BLaER1 (cell line): ENCODE results near the gene FBLN1.

Experiments
- H3K27ac ChIP-seq: shearing (Covaris generic); formaldehyde crosslinking; 2 replicates; pipeline ENCODE4 v1.8.1; 2022
- H3K27me3 ChIP-seq: shearing (Covaris generic); formaldehyde crosslinking; 2 replicates; pipeline ENCODE4 v1.8.1; 2022
- H3K36me3 ChIP-seq: shearing (Covaris generic); formaldehyde crosslinking; 2 replicates; pipeline ENCODE4 v1.8.1; 2022
- H3K4me1 ChIP-seq: shearing (Covaris generic); formaldehyde crosslinking; 2 replicates; pipeline ENCODE4 v1.8.1; 2022
- H3K4me2 ChIP-seq: shearing (Covaris generic); formaldehyde crosslinking; 2 replicates; pipeline ENCODE4 v1.8.1; 2022
- H3K4me3 ChIP-seq: shearing (Covaris generic); formaldehyde crosslinking; 2 replicates; pipeline ENCODE4 v1.8.1; 2022
- H3K9ac ChIP-seq: shearing (Covaris generic); formaldehyde crosslinking; 2 replicates; pipeline ENCODE4 v1.8.1; 2022
- H3K9me3 ChIP-seq: shearing (Covaris generic); formaldehyde crosslinking; 2 replicates; pipeline ENCODE4 v1.8.1; 2022
- H4K20me1 ChIP-seq: shearing (Covaris generic); formaldehyde crosslinking; 2 replicates; pipeline ENCODE4 v1.8.1; 2022
- Cebpa-rat ChIP-seq: shearing (Covaris generic); IDR thresholded peaks from 2 replicates; pipeline ENCODE4 v1.8.1; 2022

The FBLN1 gene

DNA sequence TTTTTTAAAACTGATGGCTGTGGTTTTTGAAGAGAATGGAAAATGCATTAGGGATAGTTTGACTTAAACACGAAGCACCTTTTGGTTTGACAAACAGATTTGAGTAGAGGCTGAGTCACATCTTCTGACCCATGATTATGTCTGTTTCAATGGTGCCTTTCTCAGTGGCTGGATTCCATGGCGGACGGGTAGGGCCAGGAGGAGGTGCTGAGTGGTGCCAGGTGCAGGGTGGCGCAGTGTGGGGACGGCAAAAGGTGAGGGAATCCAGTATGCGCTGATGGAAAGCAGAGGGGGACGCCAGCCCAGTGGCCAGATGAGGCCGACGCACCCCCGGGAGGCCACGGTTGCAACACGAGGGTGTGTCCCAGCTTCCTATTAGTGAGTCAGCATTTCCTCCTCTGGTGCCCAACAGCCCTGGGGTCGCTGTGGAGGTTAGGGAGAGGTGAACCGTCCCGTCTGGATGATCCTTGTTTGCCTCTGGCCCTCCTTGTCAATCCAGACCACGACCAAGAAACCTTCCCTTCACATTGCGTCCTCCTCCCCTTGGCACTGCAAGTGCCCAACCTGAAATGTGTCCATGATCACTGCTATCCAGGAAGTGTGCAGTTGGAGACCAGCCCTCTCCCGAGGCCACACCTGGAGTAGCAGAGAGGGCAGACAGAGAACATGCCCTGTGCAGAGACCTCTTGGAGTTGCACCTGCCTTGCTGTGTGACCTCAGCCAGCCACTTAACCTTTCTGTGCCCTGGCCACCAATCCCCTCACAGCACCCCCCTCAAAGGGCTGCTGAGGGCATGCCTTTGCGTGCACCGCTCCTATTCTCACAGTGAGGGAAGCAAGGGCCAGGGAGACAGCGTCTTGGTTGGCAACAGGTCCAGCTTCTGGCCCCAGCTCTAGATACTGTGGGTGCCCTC lies 136.4 kb downstream of the FBLN1 start:
- Histone ChIP-seq H3K4me2 (peak overlapping the region; percentile 72), H3K9me3 (no peaks in the 10 kb centered on the region), H3K27me3 (no peaks in the 10 kb centered on the region), H3K36me3 (no peaks in the 10 kb centered on the region), H3K4me3 (no peak overlapping the region), H4K20me1 (no peaks in the 10 kb centered on the region), H3K9ac (no peak overlapping the region), H3K27ac (peak overlapping the region; percentile 47; the same call in 1 of the 2 replicates), H3K4me1 (peaks cover 37% of the 10 kb centered on the region)
- no peak for TF ChIP-seq Cebpa-rat

GRCh38 chr22:45639747-45640102 lies 137.0 kb downstream of the FBLN1 start:
- no peaks in the 10 kb centered on the region for H3K27me3 ChIP-seq
- no peaks in the 10 kb centered on the region for H4K20me1 ChIP-seq
- 0 out of 2 replicates have a peak overlapping the region, but pooled peaks have one; percentile 12 for H3K9ac ChIP-seq
- H3K4me2 ChIP-seq = peak overlapping the region; percentile 72
- no peaks in the 10 kb centered on the region for H3K36me3 ChIP-seq
- peaks cover 43% of the 10 kb centered on the region for H3K4me1 ChIP-seq
- TF ChIP-seq Cebpa-rat = no peak
- no peaks in the 10 kb centered on the region for H3K9me3 ChIP-seq
- peak overlapping the region; percentile 47; the same call in 1 of the 2 replicates for H3K27ac ChIP-seq
- 0 out of 2 replicates have a peak overlapping the region, but pooled peaks have one; percentile 12 for H3K4me3 ChIP-seq

DNA sequence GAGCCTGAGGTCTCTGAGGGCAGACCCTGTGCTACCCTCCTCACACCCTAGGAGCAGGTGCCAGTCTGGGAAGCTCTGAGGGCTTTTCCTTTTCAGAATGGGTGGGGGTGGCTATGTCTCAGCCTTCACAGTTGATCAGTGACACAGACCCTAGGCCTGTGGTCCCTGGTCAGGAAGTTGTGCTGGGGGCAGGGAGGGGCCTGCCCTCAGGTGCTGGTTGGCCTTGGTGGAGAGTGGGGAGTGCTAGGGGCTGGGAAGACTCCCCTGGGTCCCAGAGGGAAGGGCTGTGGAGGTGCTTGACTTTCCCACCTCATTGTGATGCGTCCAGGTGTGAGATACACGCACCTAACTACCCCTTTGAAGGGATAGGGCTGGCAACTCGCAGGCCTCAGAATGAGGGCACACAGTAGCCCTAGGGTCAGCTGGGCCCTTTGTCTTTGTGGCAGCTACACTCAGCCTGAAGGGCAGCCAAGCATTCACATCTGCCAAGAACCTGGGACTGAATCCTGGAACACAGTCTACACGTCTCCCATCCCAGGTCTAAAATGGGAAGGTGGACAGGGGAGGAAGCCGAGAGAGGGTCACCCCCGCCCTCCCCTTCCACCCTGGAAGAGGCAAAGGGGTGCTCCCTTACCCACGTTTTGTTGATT lies 137.7 kb downstream of the FBLN1 start:
- Histone ChIP-seq H3K4me2 (peak overlapping the region; percentile 72), H3K9me3 (no peaks in the 10 kb centered on the region), H3K9ac (0 out of 2 replicates have a peak overlapping the region, but pooled peaks have one; percentile 12), H3K36me3 (no peaks in the 10 kb centered on the region), H3K27me3 (no peaks in the 10 kb centered on the region), H3K4me3 (0 out of 2 replicates have a peak overlapping the region, but pooled peaks have one; percentile 12), H3K27ac (peak overlapping the region; percentile 47; the same call in 1 of the 2 replicates), H4K20me1 (no peaks in the 10 kb centered on the region), H3K4me1 (peaks cover 50% of the 10 kb centered on the region)
- no peak for TF ChIP-seq Cebpa-rat

DNA sequence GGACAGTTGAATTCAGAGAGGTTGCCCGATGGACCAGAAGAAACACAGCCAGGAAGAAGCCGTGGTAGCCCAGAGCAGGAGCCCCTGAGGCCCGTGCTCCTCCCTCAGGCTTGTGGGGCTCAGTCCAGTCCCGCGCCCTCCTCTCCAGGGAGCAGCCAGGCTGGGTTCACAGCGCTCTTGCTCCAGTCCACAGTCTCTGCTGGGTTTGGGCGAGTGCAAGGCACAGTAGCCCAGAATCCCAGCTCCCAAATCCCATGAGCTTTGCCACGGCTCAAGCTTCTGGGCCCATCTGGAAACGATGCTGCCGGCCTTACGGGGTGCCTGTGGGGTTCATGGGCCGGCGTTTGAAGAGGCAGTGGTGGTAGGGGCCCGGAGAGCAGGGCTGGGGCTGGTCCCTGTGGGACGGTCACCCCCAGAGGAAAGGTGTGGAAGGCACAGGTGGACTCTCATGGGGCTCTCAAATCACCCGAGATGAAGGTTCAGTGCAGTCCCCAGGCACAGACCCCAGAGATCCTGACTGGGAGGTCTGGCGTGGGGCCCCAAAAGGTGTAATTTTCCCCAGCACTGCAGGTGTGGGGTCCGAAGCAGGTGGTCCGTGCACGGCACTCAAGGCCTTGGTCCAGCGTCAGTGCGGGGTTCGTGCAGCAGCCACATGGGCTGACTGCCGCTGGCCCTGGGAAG lies 138.4 kb downstream of the FBLN1 start:
- Histone ChIP-seq H3K27me3 (no peaks in the 10 kb centered on the region), H3K4me3 (no peak overlapping the region), H3K4me1 (peaks cover 56% of the 10 kb centered on the region), H3K9me3 (no peaks in the 10 kb centered on the region), H3K9ac (no peak overlapping the region), H3K4me2 (peak overlapping the region; percentile 72), H4K20me1 (no peaks in the 10 kb centered on the region), H3K27ac (no peak overlapping the region), H3K36me3 (no peaks in the 10 kb centered on the region)
- no peak for TF ChIP-seq Cebpa-rat

- H3K9me3 ChIP-seq = no peaks in the 10 kb centered on the region
- H3K4me1 ChIP-seq = peaks cover 73% of the 10 kb centered on the region
- H3K36me3 ChIP-seq = no peaks in the 10 kb centered on the region
- no peak overlapping the region for H3K27ac ChIP-seq
- H3K27me3 ChIP-seq = no peaks in the 10 kb centered on the region
- TF ChIP-seq Cebpa-rat = no peak
- H3K4me3 ChIP-seq = no peak overlapping the region
- no peaks in the 10 kb centered on the region for H4K20me1 ChIP-seq
- no peak overlapping the region for H3K4me2 ChIP-seq
- H3K9ac ChIP-seq = no peak overlapping the region
Observed at GRCh38 chr22:45642986-45643385, 140.3 kb downstream of the FBLN1 start.

DNA sequence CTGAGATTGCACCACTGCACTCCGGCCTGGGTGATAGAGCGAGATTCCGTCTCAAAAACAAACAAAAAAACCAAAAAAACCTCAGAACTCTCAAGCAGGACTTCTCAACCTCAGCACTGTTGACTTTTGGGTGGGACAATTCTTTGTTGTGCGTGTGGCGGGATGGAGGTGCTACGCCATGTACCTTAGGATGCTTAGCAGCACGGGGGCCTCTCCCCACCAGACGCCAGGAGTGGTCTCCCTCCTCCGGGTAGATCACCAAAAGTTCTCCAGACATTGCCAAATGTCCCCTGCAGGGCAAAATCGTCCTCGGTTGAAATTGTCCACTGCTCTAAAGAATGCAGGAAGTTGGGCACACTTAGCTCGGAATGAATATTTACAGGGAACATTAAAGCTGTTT lies 142.0 kb downstream of the FBLN1 start:
- Histone ChIP-seq H3K36me3 (no peaks in the 10 kb centered on the region), H3K27me3 (no peaks in the 10 kb centered on the region), H3K9ac (no peak overlapping the region), H3K4me2 (peak overlapping the region; percentile 91), H3K4me3 (no peak overlapping the region), H3K9me3 (no peaks in the 10 kb centered on the region), H3K4me1 (peaks cover 70% of the 10 kb centered on the region), H4K20me1 (no peaks in the 10 kb centered on the region), H3K27ac (no peak overlapping the region)
- no peak for TF ChIP-seq Cebpa-rat

DNA sequence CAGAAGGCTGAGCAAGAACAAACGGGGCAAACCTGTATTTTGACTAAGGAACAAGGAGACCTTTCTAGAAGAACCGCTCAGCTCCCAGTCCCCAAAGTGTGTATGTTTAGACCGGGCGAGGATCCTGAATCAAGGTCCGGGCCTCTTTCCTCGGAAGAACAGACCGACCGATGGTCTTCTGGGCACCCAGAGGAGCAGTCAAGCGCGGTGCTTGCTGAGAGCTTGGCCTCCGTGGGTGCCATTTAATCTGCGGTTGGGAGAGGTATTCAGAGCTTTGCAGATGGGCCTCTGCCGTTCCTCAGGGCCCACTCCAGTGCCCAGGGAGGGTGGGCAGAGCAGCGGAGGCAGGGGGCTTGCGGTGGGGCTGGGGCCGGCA lies 142.5 kb downstream of the FBLN1 start:
- peak overlapping the region; percentile 57 for H3K4me3 ChIP-seq
- H3K4me1 ChIP-seq = peaks cover 66% of the 10 kb centered on the region
- H4K20me1 ChIP-seq = no peaks in the 10 kb centered on the region
- TF ChIP-seq Cebpa-rat = no peak
- H3K27ac ChIP-seq = no peak overlapping the region
- H3K9me3 ChIP-seq = no peaks in the 10 kb centered on the region
- peak overlapping the region; percentile 91 for H3K4me2 ChIP-seq
- peak overlapping the region; percentile 54; the same call in 1 of the 2 replicates for H3K9ac ChIP-seq
- no peaks in the 10 kb centered on the region for H3K27me3 ChIP-seq
- H3K36me3 ChIP-seq = no peaks in the 10 kb centered on the region

- H3K4me3 ChIP-seq = peak overlapping the region; percentile 57
- no peaks in the 10 kb centered on the region for H4K20me1 ChIP-seq
- H3K4me1 ChIP-seq = peaks cover 59% of the 10 kb centered on the region
- no peak overlapping the region for H3K27ac ChIP-seq
- H3K27me3 ChIP-seq = no peaks in the 10 kb centered on the region
- TF ChIP-seq Cebpa-rat = no peak
- H3K4me2 ChIP-seq = peak overlapping the region; percentile 91
- H3K36me3 ChIP-seq = no peaks in the 10 kb centered on the region
- H3K9me3 ChIP-seq = no peaks in the 10 kb centered on the region
- peak overlapping the region; percentile 54; the same call in 1 of the 2 replicates for H3K9ac ChIP-seq
Observed at GRCh38 chr22:45645526-45646414, 143.1 kb downstream of the FBLN1 start.
